ENCODE results near the gene PKNOX2. TPM values are rescaled to one million over a fixed set of nuclear protein-coding genes. Genes with fewer than 3 reads are reported as not detected.

Gene PKNOX2
- total RNA-seq, 1 experiment from 2014 or later = 3.7 TPM

GRCh38 chr11:125128450-125128849 is 36.1 kb upstream of the PKNOX2 start:
- ChIA-PET POLR2A (no interaction called here), CTCF (interaction anchor here (0.9 kb wide), 1 partner anchor 218 kb away, joined by 3 read pairs; no protein-coding TSS in a partner anchor)
- Mint-ChIP-seq H3K4me1 (peaks cover 3% of the 10 kb centered on the region; the same call in 1 of the 2 replicates), H3K4me3 (no peak overlapping the region), H3K36me3 (0 out of 2 replicates have a peak, but pooled peaks cover 4% of the 10 kb centered on the region), H3K27me3 (ENCODE audit: low read depth) (peaks cover 56% of the 10 kb centered on the region), H3K9me3 (peaks cover 10% of the 10 kb centered on the region), H3K27ac (no peak overlapping the region)
- DNase-seq (ENCODE audit: low spot score) (no peak), ATAC-seq (no peak)
- TF ChIP-seq ZNF219 (CRISPR knock-in tag; IDR thresholded peaks at IDR 0.05; ENCODE audit: borderline replicate concordance) (no peak), ZNF425 (CRISPR knock-in tag; conservative IDR thresholded peaks at IDR 0.05) (no peak), ARID4B (CRISPR knock-in tag; IDR thresholded peaks at IDR 0.05; ENCODE audit: borderline replicate concordance) (no peak), RELA (CRISPR knock-in tag; IDR thresholded peaks at IDR 0.05; ENCODE audit: borderline replicate concordance) (no peak), JUN (CRISPR knock-in tag; IDR thresholded peaks at IDR 0.05) (no peak), EMX1 (CRISPR knock-in tag; IDR thresholded peaks at IDR 0.05) (no peak), GTF2I (CRISPR knock-in tag; conservative IDR thresholded peaks at IDR 0.05) (no peak), ZBTB43 (CRISPR knock-in tag; IDR thresholded peaks at IDR 0.05) (no peak), NR3C1 (CRISPR knock-in tag; conservative IDR thresholded peaks at IDR 0.05; ENCODE audit: low read depth) (no peak)

- no peak for TF ChIP-seq RORB (CRISPR knock-in tag; IDR thresholded peaks at IDR 0.05)
- TF ChIP-seq SMAD4 (CRISPR knock-in tag; IDR thresholded peaks at IDR 0.05) = no peak
- no peak for TF ChIP-seq ZNF396 (CRISPR knock-in tag; IDR thresholded peaks at IDR 0.05; ENCODE audit: borderline replicate concordance)
- TF ChIP-seq KAT7 (CRISPR knock-in tag; IDR thresholded peaks at IDR 0.05; ENCODE audit: borderline replicate concordance) = no peak
- TF ChIP-seq FOXP4 (CRISPR knock-in tag; IDR thresholded peaks at IDR 0.05) = no peak
- Mint-ChIP-seq H3K9me3 (peaks cover under 1% of the 10 kb centered on the region; the same call in 1 of the 2 replicates), H3K36me3 (no peaks in the 10 kb centered on the region), H3K4me1 (peaks cover 3% of the 10 kb centered on the region; the same call in 1 of the 2 replicates), H3K4me3 (no peak overlapping the region), H3K27ac (no peak overlapping the region), H3K27me3 (ENCODE audit: low read depth) (peaks cover 56% of the 10 kb centered on the region)
- ATAC-seq = no peak
- DNase-seq (ENCODE audit: low spot score) = no peak
- ChIA-PET POLR2A (interaction anchor here (0.7 kb wide), 1 partner anchor 1170 kb away, joined by 6 read pairs; no protein-coding TSS in a partner anchor), CTCF (interaction anchor here (0.6 to 1.6 kb wide), 3 partner anchors 12 to 1265 kb away, joined by 3 to 8 read pairs (median 4); no protein-coding TSS in a partner anchor)
Measured at GRCh38 chr11:125129316-125129993, 35.1 kb upstream of the PKNOX2 start.

All from WTC11 (cell line).